A673 (cell line): ENCODE results near the gene ANO4. TPM values are rescaled to one million over a fixed set of nuclear protein-coding genes. Genes with fewer than 3 reads are reported as not detected.

Experiments
- BruUV-seq: library from RNA; stranded (reverse); fragments of 400-500 nt; replicated peaks from 2 replicates; lab custom pipeline; 2021; lab: Mats Ljungman, UMichigan
- CTCF ChIA-PET: fragments of 300-600 bp; sonication (Branson Sonifier 250); formaldehyde crosslinking; loops from one replicate; lab custom pipeline; 2022; ENCODE audit warnings: antibody characterized with exemption; lab: Charles Lee
- POLR2A ChIA-PET: fragments of 300-600 bp; sonication (Branson Sonifier 250); formaldehyde crosslinking; loops from one replicate; lab custom pipeline; 2022; ENCODE audit warnings: antibody characterized with exemption; ENCODE audit not compliant: low non-redundant PET; lab: Charles Lee
- DNase-seq: peaks from one replicate; pipeline ENCODE4 v3.0.0-alpha.2; 2015; ENCODE audit warnings: low spot score
- H3K27ac ChIP-seq: fragments of 200-600 bp; sonication (generic); 2 replicates; pipeline ENCODE4 v1.5.1; 2016; ENCODE audit warnings: mixed run types, low read depth, mild to moderate bottlenecking, mixed read lengths, antibody characterized with exemption, low read length; ENCODE audit not compliant: poor library complexity, severe bottlenecking
- H3K27me3 ChIP-seq: fragments of 200-600 bp; sonication (generic); replicated peaks from 2 replicates; pipeline ENCODE4 v1.6.1; 2017; ENCODE audit warnings: mixed run types, low read depth, mild to moderate bottlenecking, mixed read lengths, antibody characterized with exemption, low read length; ENCODE audit not compliant: insufficient read depth, poor library complexity
- H3K36me3 ChIP-seq: fragments of 200-600 bp; sonication (generic); 2 replicates; pipeline ENCODE4 v1.6.1; 2016; ENCODE audit warnings: mixed run types, mild to moderate bottlenecking, mixed read lengths, antibody characterized with exemption, low read length; ENCODE audit not compliant: insufficient read depth, poor library complexity, severe bottlenecking
- H3K4me1 ChIP-seq: fragments of 200-600 bp; sonication (generic); 2 replicates; pipeline ENCODE4 v1.6.1; 2017; ENCODE audit warnings: mixed run types, mild to moderate bottlenecking, mixed read lengths, antibody characterized with exemption, low read length; ENCODE audit not compliant: insufficient read depth, poor library complexity, severe bottlenecking
- H3K4me3 ChIP-seq: fragments of 200-600 bp; sonication (generic); 2 replicates; pipeline ENCODE4 v1.5.1; 2016; ENCODE audit warnings: low read depth, mixed run types, mild to moderate bottlenecking, mixed read lengths, low read length; ENCODE audit not compliant: poor library complexity, severe bottlenecking
- H3K9me3 ChIP-seq: fragments of 200-600 bp; sonication (generic); 2 replicates; pipeline ENCODE4 v1.6.1; 2016; ENCODE audit warnings: mixed run types, low read depth, mild to moderate bottlenecking, mixed read lengths, antibody characterized with exemption, low read length; ENCODE audit not compliant: poor library complexity, severe bottlenecking
- CTCF ChIP-seq: fragments of 300-800, 200-600 bp; sonication (generic); conservative IDR thresholded peaks from 2 replicates; pipeline ENCODE4 v1.5.1; 2017; ENCODE audit warnings: low read depth, mild to moderate bottlenecking, antibody characterized with exemption, low read length, moderate library complexity, mixed read lengths
- EZH2 ChIP-seq: fragments of 200-600 bp; sonication (generic); IDR thresholded peaks from 2 replicates; pipeline ENCODE4 v1.6.1; 2017; ENCODE audit warnings: borderline replicate concordance, low read depth, mild to moderate bottlenecking, mixed read lengths, antibody characterized with exemption, low read length; ENCODE audit not compliant: poor library complexity, severe bottlenecking
- intact Hi-C: fragments of 100-400 bp; cut with micrococcal nuclease; formaldehyde crosslinking; loops from one replicate; pipeline ENCODE4 v1.10.0; 2022; ENCODE audit not compliant: unreplicated experiment
- total RNA-seq: library from RNA; stranded (reverse); gene quantifications from 2 replicates; pipeline ENCODE4 v1.2.3, GENCODE V29; 2021

The ANO4 gene
- total RNA-seq, 1 experiment from 2014 or later: 9.3 TPM

GRCh38 chr12:100919116-100919515 lies 124.5 kb downstream of the ANO4 start:
- H3K27me3 ChIP-seq: no peaks in the 10 kb centered on the region
- TF ChIP-seq EZH2: no peak
- TF ChIP-seq CTCF: no peak
- POLR2A ChIA-PET: interaction anchor here (0.7 kb wide), 1 partner anchor 235 kb away, joined by 3 read pairs; no protein-coding TSS in a partner anchor

GRCh38 chr12:100920493-100920892 lies 125.9 kb downstream of the ANO4 start:
- no peak overlapping the region for H3K27ac ChIP-seq
- no peaks in the 10 kb centered on the region for H3K9me3 ChIP-seq
- ChIA-PET CTCF (no interaction called here), POLR2A (no interaction called here)
- no TSS peak for BruUV-seq
- no peak for DNase-seq
- intact Hi-C loops: no loop called here
- TF ChIP-seq CTCF: no peak
- TF ChIP-seq EZH2: no peak
- no peaks in the 10 kb centered on the region for H3K36me3 ChIP-seq
- H3K4me3 ChIP-seq: no peak overlapping the region
- no peaks in the 10 kb centered on the region for H3K4me1 ChIP-seq
- H3K27me3 ChIP-seq: no peaks in the 10 kb centered on the region

More at GRCh38 chr12:100919116-100919515, 124.5 kb downstream of the ANO4 start:
- intact Hi-C loops: no loop called here
- Histone ChIP-seq H3K9me3 (no peaks in the 10 kb centered on the region), H3K27ac (no peak overlapping the region), H3K4me1 (no peaks in the 10 kb centered on the region), H3K36me3 (no peaks in the 10 kb centered on the region), H3K4me3 (no peak overlapping the region)
- CTCF ChIA-PET: no interaction called here
- DNase-seq: no peak
- no TSS peak for BruUV-seq

- intact Hi-C loops: no loop called here
- CTCF ChIA-PET: interaction anchor here (0.7 kb wide), 1 partner anchor 14 kb away, joined by 4 read pairs; no protein-coding TSS in a partner anchor
- peak; percentile 53 for DNase-seq
- no peaks in the 10 kb centered on the region for H3K4me1 ChIP-seq
- no peak overlapping the region for H3K27ac ChIP-seq
- no peaks in the 10 kb centered on the region for H3K9me3 ChIP-seq
- POLR2A ChIA-PET: interaction anchor here (0.8 kb wide), 1 partner anchor 698 kb away, joined by 3 read pairs; no protein-coding TSS in a partner anchor
- H3K36me3 ChIP-seq: no peaks in the 10 kb centered on the region
- no TSS peak for BruUV-seq
- H3K4me3 ChIP-seq: no peak overlapping the region
- H3K27me3 ChIP-seq: no peaks in the 10 kb centered on the region
- no peak for TF ChIP-seq EZH2
- TF ChIP-seq CTCF: peak; percentile 63
Measured at GRCh38 chr12:100926669-100927248, 132.2 kb downstream of the ANO4 start.
